ENCODE results near the gene GATB.
"Not testable (repeated sequence)": the region's sequence is repeated elsewhere in the genome, so short reads cannot be mapped to it uniquely, and the experiment has no call there.

GATB gene

DNA sequence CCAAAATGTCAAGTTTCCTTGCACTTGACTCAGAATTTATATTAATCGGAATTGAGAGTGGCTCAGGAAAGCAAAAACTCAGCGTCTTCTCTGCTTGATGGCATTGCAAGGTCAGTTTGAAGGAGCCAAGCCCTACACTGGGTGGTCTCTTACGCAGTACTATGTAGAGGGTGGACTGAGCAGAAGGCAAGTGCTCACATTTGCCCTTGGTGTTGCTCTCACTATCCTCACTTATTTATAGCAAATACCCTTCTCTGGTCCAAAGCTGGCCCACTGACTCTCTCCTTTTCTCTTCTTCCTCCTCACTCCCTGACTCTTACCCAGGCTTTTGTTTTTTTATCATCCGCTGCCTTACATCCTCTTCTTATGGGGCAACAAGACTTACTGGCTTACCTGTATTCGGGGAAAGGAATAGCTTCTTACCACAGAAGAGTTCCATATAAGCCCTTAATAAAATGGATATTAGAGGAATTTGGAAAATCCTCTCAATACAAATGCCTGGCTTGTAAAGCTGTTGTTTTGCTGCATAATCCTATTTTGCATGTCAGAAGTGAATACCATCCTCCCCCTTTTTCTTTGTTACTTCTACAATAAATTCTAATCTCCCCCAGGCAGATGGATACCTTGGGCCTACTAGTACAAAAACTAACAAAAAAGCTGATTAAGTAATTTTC is 24.8 kb upstream of the GATB start:
- DNase-seq (ENCODE audit: low read depth) = no peak

DNA sequence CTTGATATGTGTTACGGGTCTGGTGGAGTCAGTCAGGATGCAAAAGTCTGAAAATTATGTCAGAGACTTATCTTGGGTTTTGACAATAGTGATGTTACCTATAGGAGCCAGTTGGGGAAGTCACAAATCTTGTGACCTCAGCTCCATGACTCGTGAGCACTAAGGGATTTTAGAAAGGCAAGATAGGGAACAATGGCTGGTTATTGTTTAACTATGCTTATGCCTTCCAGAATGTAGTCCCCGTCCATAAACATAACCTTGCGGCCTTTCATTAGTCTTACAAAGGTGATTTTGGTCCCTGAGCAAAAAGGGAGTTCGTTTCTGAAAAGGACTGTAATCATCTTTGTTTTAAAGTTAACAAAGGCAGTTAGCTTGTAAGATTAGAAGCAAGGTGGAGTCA is 23.9 kb upstream of the GATB start:
- DNase-seq (ENCODE audit: low read depth) = no peak

DNA sequence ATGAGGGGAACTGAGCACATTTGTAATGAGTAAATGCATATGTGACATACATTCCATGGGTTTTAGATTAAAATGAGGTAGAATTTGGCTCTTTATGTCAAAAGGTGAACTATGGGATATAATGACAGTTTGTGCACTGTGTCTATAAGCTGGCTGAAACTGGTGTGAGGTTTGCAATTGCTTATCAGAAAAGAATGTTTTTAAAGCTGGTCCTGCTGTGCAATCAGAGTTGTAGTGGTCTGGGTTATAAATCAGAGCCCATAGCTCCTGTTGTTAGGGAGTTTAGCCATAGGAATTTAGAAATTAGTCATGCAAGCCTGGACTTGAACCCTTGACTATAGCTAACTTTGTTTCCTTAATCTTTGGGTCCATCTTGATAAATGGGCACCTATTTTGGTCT is 23.1 kb upstream of the GATB start:
- no peak for DNase-seq (ENCODE audit: low read depth)

DNA sequence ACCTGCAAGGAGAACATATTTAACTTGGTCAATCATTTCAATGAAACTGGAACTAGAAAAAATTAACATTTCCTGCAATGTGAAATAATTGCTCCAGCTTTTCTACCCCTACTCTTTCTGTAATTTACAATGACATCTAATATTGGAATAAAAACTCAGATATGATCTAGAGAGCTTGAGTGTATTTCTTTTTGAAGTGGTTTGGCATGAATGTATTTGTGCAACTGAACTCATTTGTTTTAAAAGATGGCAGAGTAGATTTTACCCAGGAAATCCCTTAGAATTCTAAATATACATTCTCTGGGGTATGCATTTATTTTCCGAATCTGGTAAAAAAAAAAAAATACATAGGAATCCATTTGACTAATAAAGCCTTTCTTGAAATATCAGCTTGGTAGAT is 21.5 kb upstream of the GATB start:
- no peak for DNase-seq (ENCODE audit: low read depth)

DNA sequence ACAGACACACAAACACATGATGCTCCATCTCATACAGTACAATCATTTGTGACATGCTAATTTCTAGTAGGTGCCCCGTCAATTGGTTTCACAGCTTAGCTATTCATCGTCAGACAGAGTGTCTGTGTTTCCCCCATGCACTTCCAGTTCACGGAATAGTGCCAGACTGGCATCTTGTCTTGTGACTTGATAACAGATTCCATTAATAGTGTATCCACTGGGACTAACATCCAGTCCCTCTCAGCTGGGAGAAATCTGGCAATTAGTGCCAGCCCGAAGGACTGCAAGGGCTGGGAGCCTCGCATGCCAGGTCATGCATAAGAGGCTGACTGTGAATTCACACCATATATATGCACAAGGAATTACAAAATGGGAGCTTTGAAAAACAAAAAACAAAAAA is 20.2 kb upstream of the GATB start:
- DNase-seq (ENCODE audit: low read depth) = no peak

DNA sequence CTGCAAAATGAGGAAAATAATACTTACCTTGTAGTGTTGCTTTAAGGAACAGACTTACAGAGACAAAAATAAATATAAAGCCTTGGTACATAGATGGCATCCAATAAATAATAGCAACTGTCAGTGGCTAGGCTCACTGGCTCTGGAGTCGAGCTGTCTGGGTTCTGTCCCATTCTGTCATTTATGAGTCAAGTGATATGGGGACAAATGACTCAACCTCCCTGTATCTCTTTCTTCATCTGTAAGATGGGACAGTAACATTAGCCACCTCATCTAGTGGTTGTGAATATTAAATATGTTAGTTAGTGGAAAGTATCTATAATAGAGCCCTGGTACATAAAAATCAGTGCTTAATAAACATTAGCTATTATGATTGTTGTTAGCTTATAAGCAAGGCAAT is 16.7 kb upstream of the GATB start:
- DNase-seq (ENCODE audit: low read depth) = no peak

DNA sequence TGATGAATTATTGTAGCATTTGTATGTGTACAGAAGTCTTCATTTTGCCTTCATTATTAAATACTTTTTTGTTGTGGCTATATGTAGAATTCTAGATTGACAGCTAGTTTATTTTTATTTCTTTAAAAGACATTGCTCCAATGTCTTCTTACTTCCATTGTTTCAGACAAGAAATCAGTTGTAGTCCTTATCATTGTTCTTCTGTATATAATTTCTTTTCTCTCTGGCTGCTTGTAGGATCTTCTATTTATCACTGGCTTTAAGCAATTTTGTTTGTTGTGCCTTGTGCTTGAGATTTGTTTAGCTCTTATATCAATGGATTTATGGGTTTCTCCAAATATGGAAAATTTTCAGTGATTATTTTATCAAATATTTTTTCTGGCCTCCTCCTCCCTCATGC is 13.5 kb upstream of the GATB start:
- DNase-seq (ENCODE audit: low read depth) = no peak

DNA sequence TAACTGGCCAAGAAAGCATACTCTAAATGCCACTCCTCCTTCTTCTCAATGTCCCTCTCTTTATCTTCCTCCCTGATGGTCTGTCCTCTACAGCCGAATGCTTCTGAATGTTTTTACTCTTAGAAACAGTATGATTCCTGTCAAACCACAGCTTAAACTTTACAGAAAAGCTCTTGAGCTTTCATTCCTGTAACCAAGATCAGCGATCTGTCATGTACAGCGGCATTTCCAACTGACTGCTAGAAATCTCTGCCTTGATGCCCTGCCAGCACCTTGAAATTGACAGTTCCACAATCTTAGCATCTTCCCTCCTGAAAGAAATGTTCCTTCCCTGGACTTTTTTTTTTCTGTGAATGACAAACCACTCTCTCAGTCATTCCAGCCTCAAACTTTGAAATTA is 11.5 kb upstream of the GATB start:
- no peak for DNase-seq (ENCODE audit: low read depth)

DNA sequence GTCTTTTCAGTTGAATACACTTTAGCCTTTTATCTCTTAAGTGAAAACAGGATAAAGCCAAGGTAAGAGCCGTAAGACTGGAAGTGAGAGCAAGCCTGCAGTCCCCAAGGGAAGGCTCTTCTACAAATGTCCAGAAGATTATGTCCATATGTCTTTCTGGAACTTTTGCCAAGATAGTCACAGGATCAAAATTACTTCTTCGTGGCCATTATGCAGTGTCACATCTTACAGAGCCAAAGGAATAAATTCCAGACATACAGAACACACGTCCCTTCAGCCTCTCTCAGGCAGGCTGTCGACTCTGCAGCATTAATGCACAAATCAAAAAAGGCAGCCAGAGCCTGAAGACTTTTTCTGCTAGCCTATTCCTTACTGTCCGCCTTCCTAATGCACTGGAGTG is 10.9 kb upstream of the GATB start:
- DNase-seq (ENCODE audit: low read depth) = no peak

DNA sequence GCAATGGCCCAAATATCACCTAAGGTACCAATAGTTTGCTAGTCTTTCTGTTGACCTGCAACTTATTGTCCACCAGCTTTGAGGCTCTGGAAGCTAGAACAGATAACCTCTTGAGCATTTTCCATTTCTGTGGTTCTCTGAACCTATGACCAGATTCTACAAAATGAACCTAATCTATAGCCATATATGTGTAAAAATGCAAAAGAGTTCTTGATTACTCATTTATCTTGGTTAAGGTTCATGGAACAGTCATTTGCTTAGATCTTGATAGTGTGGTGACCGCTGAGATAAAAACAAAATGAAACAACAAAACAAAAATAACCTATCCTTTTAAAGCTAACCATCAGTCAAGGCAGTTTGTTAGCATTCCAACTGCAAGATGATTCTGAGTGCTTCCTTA is 9.3 kb upstream of the GATB start:
- no peak for DNase-seq (ENCODE audit: low read depth)

DNA sequence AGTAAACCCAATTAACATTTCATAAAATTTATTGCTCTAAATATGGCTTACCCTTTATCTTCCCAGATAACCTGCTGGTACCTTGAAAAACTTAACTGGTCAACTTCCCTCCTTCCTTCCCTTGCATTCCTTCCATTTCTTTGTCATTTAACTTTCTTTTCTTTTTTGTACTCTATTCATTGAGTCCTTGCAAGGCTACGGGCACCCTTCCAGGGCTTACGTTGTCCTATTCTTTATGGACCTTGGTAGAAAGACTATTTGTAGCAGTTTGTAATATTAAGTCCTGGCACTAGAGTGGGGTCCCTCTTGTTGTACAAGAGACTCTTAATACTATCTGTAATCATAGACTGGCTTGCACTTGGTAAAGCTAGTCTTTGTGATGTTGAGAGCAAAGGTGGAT is 8.0 kb upstream of the GATB start:
- DNase-seq (ENCODE audit: low read depth) = no peak

DNA sequence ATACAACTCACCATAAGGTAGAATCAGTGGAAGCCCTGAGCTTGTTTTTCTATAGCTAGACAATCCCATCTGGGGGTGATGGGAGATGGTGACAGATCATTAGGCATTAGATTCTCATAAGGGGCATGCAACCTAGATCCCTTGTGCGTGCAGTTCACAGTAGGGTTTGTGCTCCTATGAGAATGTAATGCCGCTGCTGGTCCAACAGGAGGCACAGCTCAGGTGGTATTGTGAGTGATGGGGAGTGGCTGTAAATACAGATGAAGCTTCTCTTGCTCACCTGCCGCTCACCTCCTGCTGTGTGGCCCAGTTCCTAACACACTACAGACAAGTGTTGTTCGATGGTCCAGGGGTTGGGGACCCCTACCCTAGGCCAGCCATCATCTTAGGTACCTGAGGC is 5.9 kb upstream of the GATB start:
- no peak for DNase-seq (ENCODE audit: low read depth)

DNA sequence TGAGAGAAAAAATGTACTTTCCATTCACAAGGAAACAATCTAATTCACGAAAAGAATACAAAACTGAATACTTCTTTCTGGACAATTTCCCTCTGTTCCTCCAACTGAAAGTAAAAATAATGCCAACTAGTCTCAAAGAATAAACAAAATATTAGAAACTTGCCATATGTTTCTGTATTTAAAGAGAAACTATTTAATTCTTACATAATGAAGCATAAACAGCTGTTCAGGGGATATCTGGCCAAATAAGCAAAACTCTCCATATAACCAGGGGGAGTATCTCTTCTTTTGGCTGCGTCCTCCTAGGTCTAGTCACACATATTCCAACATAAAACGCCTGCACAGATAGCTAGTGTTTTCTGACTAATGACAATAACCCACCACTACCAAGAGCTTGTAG is 805 bp downstream of the GATB start:
- DNase-seq (ENCODE audit: low read depth) = no peak

DNA sequence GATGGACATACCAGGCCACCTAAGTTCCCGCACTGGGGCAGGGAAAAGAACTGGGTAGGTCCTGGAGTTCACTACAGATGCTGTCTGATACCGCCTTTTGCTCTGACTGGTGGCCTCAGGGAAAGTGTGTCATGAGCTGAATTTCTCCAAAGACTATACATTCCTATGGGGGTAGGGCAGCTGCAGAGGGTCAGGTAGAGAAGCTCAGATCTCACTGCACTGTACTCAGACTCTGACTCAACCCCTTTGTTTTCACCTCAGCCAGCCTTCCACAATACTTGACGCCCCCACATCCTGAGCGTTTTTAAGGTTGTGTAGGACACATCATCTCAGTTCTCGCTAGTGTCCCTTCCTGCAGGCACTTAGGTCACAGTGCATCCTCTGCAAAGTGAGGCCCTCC is 7.8 kb downstream of the GATB start:
- no peak for DNase-seq (ENCODE audit: low read depth)

DNA sequence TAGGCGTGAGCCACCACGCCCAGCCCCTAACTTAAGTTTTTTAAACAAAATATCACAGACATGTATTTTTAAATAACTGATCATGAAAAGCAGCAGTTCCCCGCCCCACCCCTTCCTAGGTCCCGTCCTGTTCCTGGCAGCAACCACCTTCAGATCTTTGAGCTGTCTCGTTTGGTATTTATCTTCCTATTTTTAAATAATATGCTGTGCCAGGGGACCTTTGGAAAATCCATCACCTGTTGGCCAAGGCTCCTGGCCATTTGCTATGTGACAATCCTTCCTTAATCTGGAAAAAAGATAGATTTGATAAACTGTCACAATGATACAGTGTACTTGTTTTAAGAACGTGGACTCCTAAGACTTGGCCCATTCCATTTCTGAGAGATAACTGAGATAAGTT is 10.7 kb downstream of the GATB start:
- no peak for DNase-seq (ENCODE audit: low read depth)

DNA sequence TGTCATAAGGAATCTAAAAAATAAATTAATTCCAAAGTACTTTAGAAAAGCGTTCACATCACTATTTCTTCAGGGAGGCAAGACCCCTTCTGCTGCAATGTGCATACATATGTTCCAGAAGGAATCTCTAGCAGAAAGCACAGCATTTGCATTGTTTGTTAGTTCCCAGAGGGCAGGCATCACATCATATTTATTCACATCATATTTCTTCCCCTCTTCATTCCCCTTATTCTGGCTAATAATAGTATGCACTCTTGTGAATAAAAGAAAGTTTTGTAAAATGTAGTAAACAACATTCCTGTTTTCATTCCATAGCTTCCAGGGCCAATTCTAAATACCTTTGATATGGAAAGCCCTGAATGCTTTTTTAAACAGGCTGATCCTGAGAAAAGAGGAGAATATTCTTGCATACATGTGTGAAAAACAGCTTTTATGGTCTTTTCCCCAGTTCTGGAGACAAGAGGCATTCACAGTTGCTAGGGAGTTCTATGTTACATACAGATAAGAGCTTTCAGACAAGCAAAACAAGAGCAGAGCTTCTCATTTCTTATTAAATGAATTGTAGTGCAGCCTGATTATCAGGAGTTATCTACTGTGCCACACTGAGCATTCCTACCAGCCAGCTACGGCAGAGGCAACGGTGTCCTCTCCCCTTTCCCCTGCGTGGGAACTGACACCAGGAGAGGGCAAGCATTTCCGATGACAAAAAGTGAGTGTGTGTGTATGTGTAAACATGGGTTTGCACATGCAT is 15.2 kb downstream of the GATB start:
- DNase-seq (ENCODE audit: low read depth) = no peak

DNA sequence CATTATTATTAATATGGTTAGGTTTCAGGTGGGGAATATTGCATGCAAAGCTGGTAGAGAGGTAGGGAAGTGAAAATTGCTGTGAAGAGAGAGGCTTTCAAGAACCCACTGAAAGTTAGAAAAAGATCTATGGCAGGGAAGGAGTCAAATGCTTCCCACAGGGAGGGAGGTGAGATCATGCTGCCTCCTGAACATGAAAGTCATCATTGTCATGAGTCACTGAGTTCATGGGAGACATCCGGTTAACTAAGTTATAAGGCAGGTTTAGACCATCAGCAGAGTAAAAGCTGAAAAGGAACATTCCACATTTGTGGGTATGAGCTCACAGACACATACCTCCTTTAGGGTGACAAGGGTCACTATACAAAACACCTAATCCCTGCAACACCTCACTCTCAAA is 16.2 kb downstream of the GATB start:
- DNase-seq (ENCODE audit: low read depth) = no peak

DNA sequence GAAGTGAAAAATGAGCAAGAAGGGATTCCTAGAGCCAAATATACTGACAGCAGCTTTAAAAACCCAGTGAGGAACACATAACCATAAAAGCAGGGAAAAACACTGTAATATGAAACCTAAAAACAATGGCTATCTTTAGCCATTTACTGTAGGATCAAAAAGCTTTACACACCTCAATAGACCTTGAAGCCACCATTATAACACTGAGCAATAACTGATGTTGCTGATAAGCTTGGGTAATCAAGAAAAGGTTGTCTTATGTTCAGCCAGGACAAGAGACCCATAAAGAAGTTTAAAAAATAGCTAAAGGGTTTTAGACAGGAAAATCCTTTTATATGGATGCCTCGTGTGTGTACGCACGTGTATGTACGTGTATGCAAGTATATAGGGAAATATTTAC is 16.9 kb downstream of the GATB start:
- DNase-seq (ENCODE audit: low read depth) = no peak

DNA sequence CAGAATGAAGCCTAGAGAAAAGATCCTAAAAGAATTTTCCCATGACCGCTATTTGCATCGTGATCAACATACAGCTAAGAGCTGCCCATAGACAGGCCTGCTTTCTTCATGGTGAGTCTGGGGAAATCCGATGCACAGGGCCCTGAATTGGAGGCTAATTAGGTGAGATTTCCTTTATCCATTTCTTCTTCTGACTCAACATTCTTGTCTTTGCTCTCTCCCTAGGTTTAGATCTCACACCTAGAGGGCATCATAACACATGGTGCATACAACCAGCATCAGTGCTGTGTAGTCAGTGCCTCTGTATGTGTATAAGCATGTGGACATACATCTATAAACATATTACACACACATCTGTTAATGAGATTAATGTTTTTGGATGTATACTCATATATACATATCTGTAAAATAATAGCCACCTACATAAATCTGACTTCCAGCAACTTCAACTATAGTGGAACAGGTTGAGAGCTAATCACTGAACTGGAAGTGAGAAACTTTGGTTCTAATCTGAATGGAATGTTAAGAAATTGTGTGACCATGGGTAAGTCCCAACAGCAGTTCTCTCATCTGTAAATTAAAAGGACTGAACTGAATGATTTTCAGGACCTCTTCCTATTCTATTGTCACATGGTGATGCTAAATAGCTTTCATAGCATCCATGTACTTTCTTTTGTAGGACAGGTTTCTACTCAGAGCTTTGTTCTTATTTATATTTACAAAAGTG is 17.5 kb downstream of the GATB start:
- no peak for DNase-seq (ENCODE audit: low read depth)

DNA sequence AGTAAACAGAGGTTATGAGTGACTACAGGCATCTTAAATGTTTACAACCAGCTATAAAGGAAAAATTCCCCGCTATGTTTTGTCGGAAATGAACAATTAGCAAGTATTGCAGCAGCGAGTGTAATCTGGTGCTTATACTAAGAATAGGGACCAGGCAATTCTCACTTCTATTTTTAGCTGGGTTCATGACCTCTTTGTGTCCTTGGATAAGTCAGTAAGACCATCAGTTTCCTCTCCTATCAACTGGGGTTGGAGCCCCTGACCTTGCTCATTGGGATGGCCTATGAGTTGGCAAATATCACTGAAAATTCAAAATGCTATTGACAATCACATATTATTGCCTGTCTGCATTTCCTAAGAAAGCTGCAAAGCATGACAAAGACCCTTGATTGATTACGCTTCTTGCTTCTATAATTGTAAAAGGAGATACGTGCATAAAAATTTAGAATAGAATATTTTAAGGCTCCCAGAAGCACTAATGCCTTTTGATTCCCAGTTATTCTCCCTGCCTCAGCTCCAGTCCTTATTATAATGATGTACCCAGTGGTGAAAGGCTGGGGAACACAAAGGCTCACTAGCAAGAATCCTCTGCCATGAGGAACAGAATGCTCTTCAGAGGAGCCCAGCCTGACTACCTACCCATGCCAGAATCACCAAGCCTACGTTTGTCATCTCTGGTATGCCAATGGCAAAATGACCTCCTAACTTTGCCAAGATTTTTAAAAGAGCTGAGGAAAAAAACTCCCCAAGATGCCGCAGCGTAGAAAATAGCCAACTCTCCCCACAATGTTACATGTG is 21.9 kb downstream of the GATB start:
- DNase-seq (ENCODE audit: low read depth) = no peak

DNA sequence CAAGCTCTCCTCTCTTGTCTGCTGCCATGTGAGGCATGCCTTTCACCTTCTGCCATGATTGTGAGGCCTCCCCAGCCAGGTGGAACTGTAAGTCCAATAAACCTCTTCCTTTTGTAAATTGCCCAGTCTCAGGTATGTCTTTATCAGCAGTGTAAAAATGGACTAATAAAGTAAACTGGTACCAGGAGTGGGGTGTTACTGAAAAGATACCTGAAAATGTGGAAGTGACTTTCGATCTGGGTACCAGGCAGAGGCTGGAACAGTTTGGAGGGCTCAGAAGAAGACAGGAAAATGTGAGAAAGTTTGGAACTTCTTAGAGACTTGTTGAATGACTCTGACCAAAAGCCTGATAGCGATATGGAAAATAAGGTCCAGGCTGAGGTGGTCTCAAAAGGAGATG is 24.0 kb downstream of the GATB start:
- DNase-seq (ENCODE audit: low read depth) = not testable (repeated sequence)

DNA sequence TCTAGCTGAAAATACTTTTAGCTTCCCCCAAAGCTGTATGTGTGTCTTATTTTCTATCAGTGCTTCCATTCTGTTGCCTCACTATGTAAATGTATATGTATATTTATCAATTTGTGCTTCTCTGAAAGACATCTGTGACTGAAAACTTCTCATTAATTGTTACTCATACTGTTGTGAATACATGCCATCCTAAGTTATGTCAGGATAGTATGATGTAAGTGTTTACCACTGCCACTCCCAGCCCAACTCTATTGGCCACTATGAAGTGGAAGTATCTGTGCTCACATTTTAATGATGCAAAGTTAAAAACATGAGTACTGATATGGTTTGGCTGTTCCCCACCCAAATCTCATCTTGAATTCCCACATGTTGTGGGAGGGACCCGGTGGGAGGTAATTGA is 24.4 kb downstream of the GATB start:
- DNase-seq (ENCODE audit: low read depth) = no peak

DNA sequence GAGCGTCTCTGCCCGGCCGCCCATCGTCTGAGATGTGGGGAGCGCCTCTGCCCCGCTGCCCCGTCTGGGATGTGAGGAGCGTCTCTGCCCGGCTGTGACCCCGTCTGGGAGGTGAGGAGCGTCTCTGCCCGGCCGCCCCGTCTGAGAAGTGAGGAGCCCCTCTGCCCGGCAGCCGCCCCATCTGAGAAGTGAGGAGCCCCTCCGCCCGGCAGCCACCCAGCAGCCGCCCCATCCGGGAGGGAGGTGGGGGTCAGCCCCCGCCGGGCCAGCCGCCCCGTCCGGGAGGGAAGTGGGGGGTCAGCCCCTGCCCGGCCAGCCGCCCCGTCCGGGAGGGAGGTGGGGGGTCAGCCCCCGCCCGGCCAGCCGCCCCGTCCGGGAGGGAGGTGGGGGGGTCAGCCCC is 29.1 kb downstream of the GATB start:
- DNase-seq (ENCODE audit: low read depth) = not testable (repeated sequence)
